OCI-LY1 (cell line): Measurements from ENCODE around the gene NANS.

Source experiments
- H2AFZ ChIP-seq: fragments of 200-600 bp; sonication (generic), shearing (Covaris generic); 2 replicates; pipeline ENCODE4 v1.6.0; 2014; ENCODE audit warnings: antibody characterized with exemption, mild to moderate bottlenecking, low read length
- H3F3A ChIP-seq: fragments of 200-600 bp; sonication (generic), shearing (Covaris generic); 2 replicates; pipeline ENCODE4 v1.6.0; 2014; ENCODE audit warnings: mild to moderate bottlenecking, antibody characterized with exemption, low read length, moderate library complexity; ENCODE audit not compliant: insufficient read depth
- H3K27ac ChIP-seq: fragments of 200-600 bp; sonication (generic); 2 replicates; pipeline ENCODE4 v1.5.1; 2014; ENCODE audit warnings: low read length, mixed run types, mild to moderate bottlenecking, low read depth; ENCODE audit not compliant: poor library complexity, severe bottlenecking
- H3K27me3 ChIP-seq: fragments of 200-600 bp; sonication (generic); 2 replicates; pipeline ENCODE4 v1.6.0; 2014; ENCODE audit warnings: antibody characterized with exemption, mild to moderate bottlenecking, low read length, moderate library complexity; ENCODE audit not compliant: insufficient read depth
- H3K36me3 ChIP-seq: fragments of 200-600 bp; sonication (generic); 2 replicates; pipeline ENCODE4 v1.6.1; 2014; ENCODE audit warnings: mild to moderate bottlenecking, antibody characterized with exemption, low read length, moderate library complexity, mixed read lengths; ENCODE audit not compliant: insufficient read depth
- H3K4me1 ChIP-seq: fragments of 200-600 bp; sonication (generic); 2 replicates; pipeline ENCODE4 v1.5.1; 2014; ENCODE audit warnings: mild to moderate bottlenecking, low read length, moderate library complexity; ENCODE audit not compliant: insufficient read depth, severe bottlenecking
- H3K4me2 ChIP-seq: fragments of 200-600 bp; sonication (generic), shearing (Covaris generic); 2 replicates; pipeline ENCODE4 v1.6.1; 2014; ENCODE audit warnings: low read length
- H3K4me3 ChIP-seq: fragments of 200-600 bp; sonication (generic); 2 replicates; pipeline ENCODE4 v1.5.1; 2014; ENCODE audit warnings: low read length, low read depth, mild to moderate bottlenecking, mixed read lengths; ENCODE audit not compliant: poor library complexity, severe bottlenecking
- H3K79me2 ChIP-seq: fragments of 200-600 bp; shearing (Covaris generic); 2 replicates; pipeline ENCODE4 v1.6.1; 2016; ENCODE audit warnings: mixed run types, low read length, mixed read lengths; ENCODE audit not compliant: insufficient read depth
- H3K9ac ChIP-seq: fragments of 200-600 bp; sonication (generic), shearing (Covaris generic); 2 replicates; pipeline ENCODE4 v1.6.1; 2014; ENCODE audit warnings: mild to moderate bottlenecking, low read length, mixed read lengths
- H3K9me2 ChIP-seq: fragments of 200-600 bp; sonication (generic), shearing (Covaris generic); 2 replicates; pipeline ENCODE4 v1.6.1; 2014; ENCODE audit warnings: low read depth, mild to moderate bottlenecking, low read length, mixed read lengths
- H3K9me3 ChIP-seq: fragments of 200-600 bp; shearing (Covaris generic); 2 replicates; pipeline ENCODE4 v1.6.1; 2014; ENCODE audit warnings: low read length, mixed read lengths
- H4K20me1 ChIP-seq: fragments of 200-600 bp; sonication (generic), shearing (Covaris generic); 2 replicates; pipeline ENCODE4 v1.6.0; 2016; ENCODE audit warnings: mild to moderate bottlenecking, low read length; ENCODE audit not compliant: insufficient read depth
- EZH2 ChIP-seq: fragments of 200-600 bp; sonication (generic), shearing (Covaris generic); IDR thresholded peaks from 2 replicates; pipeline ENCODE4 v1.8.0; 2017; ENCODE audit warnings: borderline replicate concordance, mixed run types, mild to moderate bottlenecking, antibody characterized with exemption, low read length, moderate library complexity, mixed read lengths
- TF ChIP-seq, protein P1 (sequence below): fragments of 200-600 bp; sonication (generic), shearing (Covaris generic); IDR thresholded peaks from 2 replicates; pipeline ENCODE4 v1.5.1; 2017; ENCODE audit warnings: mild to moderate bottlenecking, antibody characterized with exemption, low read length, moderate library complexity, mixed read lengths

NANS gene

DNA sequence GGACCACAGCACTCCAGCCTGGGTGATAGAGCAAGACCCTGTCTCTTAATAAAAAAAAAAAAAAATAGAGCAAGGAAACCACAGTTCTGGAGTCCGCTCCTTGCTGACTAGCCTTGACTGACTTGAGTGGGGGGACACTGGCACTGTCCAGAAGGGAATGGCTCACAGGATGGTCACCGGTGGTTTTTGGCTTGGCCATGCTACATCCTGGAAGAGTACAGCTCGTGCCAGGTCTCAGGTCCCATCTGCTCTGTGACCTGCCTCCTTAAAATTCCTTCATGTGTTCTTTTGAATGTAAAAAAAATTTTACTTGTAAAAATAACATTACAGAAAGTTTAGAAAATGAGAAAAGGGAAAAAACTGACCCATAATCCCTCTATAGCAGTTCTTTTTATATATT is 5.6 kb downstream of the NANS start:
- Histone ChIP-seq H3K9me3 (no peaks in the 10 kb centered on the region), H4K20me1 (no peaks in the 10 kb centered on the region), H3K27ac (no peak overlapping the region), H3K4me1 (peaks cover 17% of the 10 kb centered on the region), H3K9ac (no peak overlapping the region), H3K9me2 (no peaks in the 10 kb centered on the region), H3K79me2 (no peaks in the 10 kb centered on the region), H3K27me3 (no peaks in the 10 kb centered on the region), H3K4me2 (no peak overlapping the region), H3K4me3 (no peak overlapping the region), H2AFZ (no peak overlapping the region), H3K36me3 (peaks cover 43% of the 10 kb centered on the region), H3F3A (no peaks in the 10 kb centered on the region)
- TF ChIP-seq, protein P1, sequence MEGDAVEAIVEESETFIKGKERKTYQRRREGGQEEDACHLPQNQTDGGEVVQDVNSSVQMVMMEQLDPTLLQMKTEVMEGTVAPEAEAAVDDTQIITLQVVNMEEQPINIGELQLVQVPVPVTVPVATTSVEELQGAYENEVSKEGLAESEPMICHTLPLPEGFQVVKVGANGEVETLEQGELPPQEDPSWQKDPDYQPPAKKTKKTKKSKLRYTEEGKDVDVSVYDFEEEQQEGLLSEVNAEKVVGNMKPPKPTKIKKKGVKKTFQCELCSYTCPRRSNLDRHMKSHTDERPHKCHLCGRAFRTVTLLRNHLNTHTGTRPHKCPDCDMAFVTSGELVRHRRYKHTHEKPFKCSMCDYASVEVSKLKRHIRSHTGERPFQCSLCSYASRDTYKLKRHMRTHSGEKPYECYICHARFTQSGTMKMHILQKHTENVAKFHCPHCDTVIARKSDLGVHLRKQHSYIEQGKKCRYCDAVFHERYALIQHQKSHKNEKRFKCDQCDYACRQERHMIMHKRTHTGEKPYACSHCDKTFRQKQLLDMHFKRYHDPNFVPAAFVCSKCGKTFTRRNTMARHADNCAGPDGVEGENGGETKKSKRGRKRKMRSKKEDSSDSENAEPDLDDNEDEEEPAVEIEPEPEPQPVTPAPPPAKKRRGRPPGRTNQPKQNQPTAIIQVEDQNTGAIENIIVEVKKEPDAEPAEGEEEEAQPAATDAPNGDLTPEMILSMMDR: no peak
- no peak for TF ChIP-seq EZH2

GRCh38 chr9:98064623-98065392 is 8.3 kb downstream of the NANS start:
- Histone ChIP-seq H3K4me3 (no peak overlapping the region), H3K9me3 (no peaks in the 10 kb centered on the region), H3K79me2 (no peaks in the 10 kb centered on the region), H3K36me3 (peaks cover 51% of the 10 kb centered on the region), H3K27ac (no peak overlapping the region), H3K9me2 (no peaks in the 10 kb centered on the region), H2AFZ (no peak overlapping the region), H3K4me1 (no peaks in the 10 kb centered on the region), H3K9ac (no peak overlapping the region), H3K4me2 (no peak overlapping the region), H4K20me1 (no peaks in the 10 kb centered on the region), H3F3A (no peaks in the 10 kb centered on the region), H3K27me3 (no peaks in the 10 kb centered on the region)
- TF ChIP-seq EZH2: no peak
- TF ChIP-seq, protein P1: no peak

GRCh38 chr9:98066235-98066634 is 9.7 kb downstream of the NANS start:
- Histone ChIP-seq H3K4me2 (no peak overlapping the region), H3K9ac (no peak overlapping the region), H3K9me2 (no peaks in the 10 kb centered on the region), H3K36me3 (peaks cover 46% of the 10 kb centered on the region), H4K20me1 (no peaks in the 10 kb centered on the region), H3K27me3 (no peaks in the 10 kb centered on the region), H3K4me1 (no peaks in the 10 kb centered on the region), H3K4me3 (no peak overlapping the region), H3K27ac (no peak overlapping the region), H3F3A (no peaks in the 10 kb centered on the region), H3K79me2 (no peaks in the 10 kb centered on the region), H3K9me3 (no peaks in the 10 kb centered on the region), H2AFZ (no peak overlapping the region)
- TF ChIP-seq, protein P1: no peak
- TF ChIP-seq EZH2: no peak
